ENCODE data around the gene CEP112. TPM values are rescaled to one million over a fixed set of nuclear protein-coding genes. Genes with fewer than 3 reads are reported as not detected.

The CEP112 gene
- total RNA-seq, 6 experiments from 2014 or later: 5.3 to 7.7 (median 6.9) TPM

DNA sequence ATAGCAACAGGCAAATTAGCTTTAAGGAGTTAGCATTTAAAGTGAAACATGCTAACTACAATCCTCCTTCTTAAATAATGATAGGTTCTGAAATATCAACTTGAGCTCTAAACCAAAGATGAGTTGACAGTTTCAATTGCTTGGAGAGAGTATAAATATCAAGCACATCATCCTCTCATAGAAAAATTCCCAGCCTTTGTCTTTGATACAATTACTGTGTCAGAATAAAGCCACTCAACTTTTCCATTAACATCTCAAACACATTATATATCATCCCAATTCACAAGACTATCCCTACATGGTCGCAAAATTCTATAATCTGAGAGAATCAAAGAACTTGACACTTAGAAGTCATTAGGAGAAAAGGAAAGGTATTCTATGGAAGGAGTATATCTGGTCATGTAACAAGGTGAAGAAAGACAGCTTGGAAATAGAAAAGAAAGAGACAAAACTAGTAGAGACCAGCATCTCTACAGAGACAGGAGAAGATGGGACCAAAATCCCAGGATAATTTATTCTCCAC is 189.8 kb downstream of the CEP112 start:
- no peak for DNase-seq
- H3K4me1 Mint-ChIP-seq (ENCODE audit: low read depth): no peaks in the 10 kb centered on the region
- peaks cover 2% of the 10 kb centered on the region; the same call in 1 of the 2 replicates for H3K27me3 Mint-ChIP-seq (ENCODE audit: insufficient read depth)
- H3K27ac Mint-ChIP-seq: no peak overlapping the region
- H3K36me3 Mint-ChIP-seq (ENCODE audit: low read depth): peaks cover 12% of the 10 kb centered on the region
- TF ChIP-seq CTCF (IDR thresholded peaks at IDR 0.05): no peak
- H3K9me3 Mint-ChIP-seq: 0 out of 2 replicates have a peak, but pooled peaks cover 3% of the 10 kb centered on the region
- H3K4me3 Mint-ChIP-seq: no peak overlapping the region

DNA sequence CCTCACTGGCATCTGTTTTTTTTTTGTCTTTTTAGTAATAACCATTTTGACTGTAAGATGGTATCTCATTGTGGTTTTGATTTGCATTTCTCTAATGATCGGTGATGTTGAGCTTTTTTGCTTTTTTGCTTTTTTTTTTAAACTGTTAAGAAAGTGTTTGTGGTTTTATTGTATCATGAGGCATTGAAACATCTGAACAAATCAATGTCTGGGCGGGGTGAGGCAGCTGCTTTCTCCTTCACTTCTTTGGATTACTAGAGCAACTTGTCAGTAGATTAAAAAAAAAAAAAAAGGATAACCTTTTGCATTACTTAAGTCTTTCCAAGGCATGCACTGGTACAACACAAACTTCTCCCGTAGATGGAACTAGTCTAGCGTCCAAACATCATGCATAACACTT is 191.7 kb downstream of the CEP112 start:
- peaks cover 12% of the 10 kb centered on the region for H3K36me3 Mint-ChIP-seq (ENCODE audit: low read depth)
- H3K4me1 Mint-ChIP-seq (ENCODE audit: low read depth): no peaks in the 10 kb centered on the region
- TF ChIP-seq CTCF (IDR thresholded peaks at IDR 0.05): no peak
- H3K4me3 Mint-ChIP-seq: no peak overlapping the region
- H3K27me3 Mint-ChIP-seq (ENCODE audit: insufficient read depth): peaks cover 2% of the 10 kb centered on the region; the same call in 1 of the 2 replicates
- no peak overlapping the region for H3K27ac Mint-ChIP-seq
- 0 out of 2 replicates have a peak, but pooled peaks cover 3% of the 10 kb centered on the region for H3K9me3 Mint-ChIP-seq
- DNase-seq: no peak

GRCh38 chr17:65998675-65999074 is 193.3 kb downstream of the CEP112 start:
- peaks cover 12% of the 10 kb centered on the region for H3K36me3 Mint-ChIP-seq (ENCODE audit: low read depth)
- 0 out of 2 replicates have a peak, but pooled peaks cover 3% of the 10 kb centered on the region for H3K9me3 Mint-ChIP-seq
- no peak overlapping the region for H3K27ac Mint-ChIP-seq
- H3K4me1 Mint-ChIP-seq (ENCODE audit: low read depth): no peaks in the 10 kb centered on the region
- no peak for TF ChIP-seq CTCF (IDR thresholded peaks at IDR 0.05)
- H3K4me3 Mint-ChIP-seq: no peak overlapping the region
- no peak for DNase-seq
- H3K27me3 Mint-ChIP-seq (ENCODE audit: insufficient read depth): peaks cover 2% of the 10 kb centered on the region; the same call in 1 of the 2 replicates

DNA sequence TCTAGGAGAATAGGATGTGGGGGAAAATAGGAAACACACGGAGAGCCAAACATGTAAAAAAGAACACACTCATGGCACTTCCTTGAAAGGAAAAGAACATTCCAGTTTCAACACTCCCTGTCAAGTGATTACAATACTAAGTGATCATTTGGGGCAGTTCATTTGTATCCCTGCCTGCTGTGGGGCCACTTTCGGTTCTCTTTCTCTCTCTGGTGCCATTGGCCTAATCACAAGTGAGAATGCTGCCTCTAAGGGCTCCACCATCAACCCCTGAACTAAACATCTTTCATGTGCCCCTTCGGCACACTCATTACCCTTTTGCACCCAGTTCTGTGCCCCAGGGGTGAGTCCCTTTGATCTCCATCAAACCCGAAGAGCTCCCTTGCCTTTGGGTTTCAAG is 197.3 kb downstream of the CEP112 start:
- no peaks in the 10 kb centered on the region for H3K9me3 Mint-ChIP-seq
- no peak overlapping the region for H3K27ac Mint-ChIP-seq
- no peaks in the 10 kb centered on the region for H3K4me1 Mint-ChIP-seq (ENCODE audit: low read depth)
- no peak overlapping the region for H3K4me3 Mint-ChIP-seq
- no peak for TF ChIP-seq CTCF (IDR thresholded peaks at IDR 0.05)
- no peaks in the 10 kb centered on the region for H3K27me3 Mint-ChIP-seq (ENCODE audit: insufficient read depth)
- peaks cover 2% of the 10 kb centered on the region for H3K36me3 Mint-ChIP-seq (ENCODE audit: low read depth)
- DNase-seq: no peak

- no peak for DNase-seq
- Mint-ChIP-seq H3K9me3 (no peaks in the 10 kb centered on the region), H3K4me1 (ENCODE audit: low read depth) (no peaks in the 10 kb centered on the region), H3K4me3 (no peak overlapping the region), H3K27me3 (ENCODE audit: insufficient read depth) (no peaks in the 10 kb centered on the region), H3K36me3 (ENCODE audit: low read depth) (no peaks in the 10 kb centered on the region), H3K27ac (no peak overlapping the region)
- no peak for TF ChIP-seq CTCF (IDR thresholded peaks at IDR 0.05)
These were observed 197.8 kb downstream of the CEP112 start for GRCh38 chr17:65994114-65994513.

Data from HFFc6 (cell line).